Stimulated activated CD4-positive, alpha-beta T cell treated with anti-CD3 and anti-CD28 coated beads, Interleukin-2, amount 100 ng/mL, for 24 hours (primary cell): ENCODE measurements around the gene CCDC160.
"Not testable (repeated sequence)": the region's sequence is repeated elsewhere in the genome, so short reads cannot be mapped to it uniquely, and the experiment has no call there.

Source experiments
- DNase-seq, 2 donors: peaks; one replicate each; pipeline ENCODE4 v3.0.0-alpha.2; 2020

Gene CCDC160

GRCh38 chrX:134236626-134237614 is at the start of gene CCDC160:
CCDC160 (plus strand) TSS chrX:134237182; CDS start chrX:134244801, 7,619 bp downstream.
- DNase-seq, result peak in 1 of 2 donors; percentile 18

- DNase-seq, result no peak
Measured at GRCh38 chrX:134191281-134191680, 45.7 kb upstream of the CCDC160 start.

DNA sequence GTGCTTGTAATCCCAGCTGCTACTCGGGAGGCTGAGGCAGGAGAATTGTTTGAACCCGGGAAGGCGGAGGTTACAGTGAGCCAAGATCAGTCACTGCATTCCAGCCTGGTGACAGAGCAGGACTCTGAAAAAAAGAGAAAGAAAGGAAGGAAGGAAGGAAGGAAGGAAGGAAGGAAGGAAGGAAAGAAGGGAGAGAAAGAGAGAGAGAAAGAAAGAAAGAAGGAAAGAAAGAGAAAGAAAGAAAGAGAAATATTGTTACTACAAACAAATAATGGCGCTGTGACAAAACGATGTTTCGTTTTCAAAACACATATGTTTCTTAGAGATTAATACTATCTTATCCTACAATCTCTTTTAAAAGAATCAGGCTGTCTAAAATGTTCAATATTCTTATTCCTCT is 42.1 kb upstream of the CCDC160 start:
- no peak for DNase-seq

GRCh38 chrX:134202561-134202960 is 34.4 kb upstream of the CCDC160 start:
- no peak for DNase-seq

DNA sequence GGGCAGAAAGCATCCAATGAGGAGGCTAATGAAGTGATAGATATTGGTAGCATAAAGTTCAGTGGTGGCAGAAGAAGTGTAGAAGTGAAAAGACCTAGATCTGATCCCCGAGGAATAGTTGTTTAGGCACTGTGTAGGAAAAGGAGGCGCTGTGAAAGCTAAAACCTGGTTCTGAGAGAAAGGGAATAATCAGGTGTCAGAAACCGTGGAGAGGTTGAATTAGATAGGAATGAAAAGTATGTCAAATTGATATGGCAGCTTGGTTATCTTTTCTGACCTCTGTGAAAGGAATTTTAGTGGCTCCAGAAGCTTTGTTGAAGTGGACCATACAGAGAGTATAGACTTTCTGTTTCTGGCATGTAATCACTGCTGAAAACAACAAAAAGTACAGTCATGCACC is 30.8 kb upstream of the CCDC160 start:
- no peak for DNase-seq

- no peak for DNase-seq
Measured at GRCh38 chrX:134210465-134210864, 26.5 kb upstream of the CCDC160 start.

DNA sequence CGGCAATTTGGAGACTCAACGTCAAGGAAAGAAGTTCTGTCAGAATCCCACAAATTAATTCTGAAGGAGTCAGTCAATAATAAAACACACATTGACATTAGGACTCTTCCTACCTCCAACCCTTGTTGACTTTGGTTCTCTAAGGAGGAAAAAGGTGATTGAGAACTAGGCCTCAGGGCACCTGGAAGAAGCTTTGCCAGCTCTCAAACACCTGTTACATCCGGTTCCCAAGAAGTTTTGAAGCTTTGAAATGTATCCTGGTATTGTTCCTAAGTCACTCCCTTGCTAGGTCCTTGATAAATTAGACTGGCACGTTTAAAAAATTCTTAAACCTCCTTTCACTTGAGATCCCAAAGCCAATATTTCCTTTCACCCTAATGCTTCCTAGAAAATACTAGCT is 1.7 kb upstream of the CCDC160 start:
- no peak for DNase-seq

DNA sequence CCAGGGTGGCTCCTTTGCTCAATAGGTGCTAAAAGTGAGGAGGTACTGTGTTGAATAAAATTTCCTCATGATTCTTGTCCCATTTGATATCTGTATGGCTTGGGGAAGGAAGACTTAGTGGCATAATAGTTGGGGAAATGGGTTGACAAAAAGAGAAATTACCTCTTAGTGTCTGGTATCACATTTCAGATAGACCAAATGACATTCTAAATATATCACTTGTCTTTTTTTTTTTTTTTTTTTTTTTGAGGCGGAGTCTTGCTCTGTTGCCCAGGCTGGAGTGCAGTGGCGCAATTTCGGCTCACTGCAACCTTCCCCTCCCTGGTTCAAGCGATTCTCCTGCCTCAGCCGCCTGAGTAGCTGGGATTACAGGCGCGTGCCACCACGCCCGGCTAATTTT is 1.2 kb downstream of the CCDC160 start:
- not testable (repeated sequence) for DNase-seq

- no peak for DNase-seq
Measured at GRCh38 chrX:134239016-134239415, 2.0 kb downstream of the CCDC160 start.

DNA sequence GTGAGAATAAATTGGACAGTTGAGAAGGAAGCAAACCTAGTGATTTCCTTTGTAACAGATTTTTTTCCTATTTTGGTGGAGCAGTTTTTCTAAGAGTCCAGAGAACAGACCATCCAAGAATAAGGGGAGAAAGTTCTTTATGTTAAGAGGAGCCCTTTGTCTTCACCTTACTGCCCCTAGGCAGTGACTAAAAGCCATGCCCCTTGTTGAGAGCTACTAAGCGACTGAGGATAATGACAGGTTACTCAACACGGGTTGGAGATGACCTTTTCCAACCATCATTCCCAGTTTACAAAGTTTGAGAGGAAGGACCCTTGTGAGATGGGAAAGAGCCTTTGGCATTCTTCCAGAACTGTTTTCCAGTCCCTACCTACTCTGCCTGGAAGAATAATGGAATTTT is 3.2 kb downstream of the CCDC160 start:
- DNase-seq, result no peak

DNA sequence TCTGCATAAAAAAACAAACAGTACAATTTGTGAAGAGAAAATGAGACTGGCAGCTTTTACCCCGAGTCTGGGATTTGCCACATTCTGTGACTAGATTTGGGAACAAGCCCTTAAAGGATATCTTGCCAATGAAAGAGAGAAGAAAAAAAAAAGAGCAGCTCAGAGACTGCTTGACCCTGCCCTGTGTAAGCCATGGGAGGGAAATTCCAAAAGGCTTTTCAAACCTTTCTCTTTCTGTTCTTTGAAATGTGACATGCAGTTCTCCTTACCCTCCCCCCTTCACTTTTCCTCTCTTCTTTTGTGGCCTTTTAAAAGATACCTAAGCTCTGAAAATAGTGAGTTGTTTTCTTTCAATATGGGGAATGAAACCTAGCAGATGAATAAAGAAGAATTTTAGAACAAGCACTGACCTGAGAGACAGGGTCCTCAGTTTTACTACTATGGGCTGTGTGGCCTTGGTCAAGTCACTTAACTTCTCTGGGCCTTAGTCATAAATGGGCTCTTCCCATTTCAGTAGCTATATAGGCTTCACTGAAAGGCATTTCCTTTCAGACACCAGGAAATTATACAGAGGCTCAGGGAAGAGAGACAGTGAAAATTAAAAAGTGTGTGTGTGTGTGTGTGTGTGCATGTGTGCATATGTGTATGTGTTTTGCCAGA is 5.1 kb downstream of the CCDC160 start:
- no peak for DNase-seq

GRCh38 chrX:134244043-134244442 is 7.1 kb downstream of the CCDC160 start:
- no peak for DNase-seq

DNA sequence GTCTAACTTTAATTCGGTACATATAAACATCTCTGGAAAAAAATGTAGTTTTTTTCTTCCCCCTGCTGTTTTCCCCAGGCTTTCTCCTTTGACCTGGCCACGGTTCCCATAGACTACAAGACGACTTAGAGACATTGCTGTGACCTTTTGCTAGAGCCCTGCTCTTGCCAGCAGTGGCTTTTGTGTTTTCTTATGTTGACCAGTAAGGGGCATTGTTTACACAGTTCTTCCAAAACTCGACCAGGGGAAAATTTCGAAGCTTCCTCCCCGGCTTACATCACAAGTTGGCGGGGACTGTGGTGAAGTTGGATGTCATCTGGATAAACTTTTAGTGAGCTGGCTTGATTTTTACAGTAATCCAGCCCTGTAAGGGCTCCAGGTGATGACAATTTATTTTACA is 9.3 kb downstream of the CCDC160 start:
- no peak for DNase-seq

DNA sequence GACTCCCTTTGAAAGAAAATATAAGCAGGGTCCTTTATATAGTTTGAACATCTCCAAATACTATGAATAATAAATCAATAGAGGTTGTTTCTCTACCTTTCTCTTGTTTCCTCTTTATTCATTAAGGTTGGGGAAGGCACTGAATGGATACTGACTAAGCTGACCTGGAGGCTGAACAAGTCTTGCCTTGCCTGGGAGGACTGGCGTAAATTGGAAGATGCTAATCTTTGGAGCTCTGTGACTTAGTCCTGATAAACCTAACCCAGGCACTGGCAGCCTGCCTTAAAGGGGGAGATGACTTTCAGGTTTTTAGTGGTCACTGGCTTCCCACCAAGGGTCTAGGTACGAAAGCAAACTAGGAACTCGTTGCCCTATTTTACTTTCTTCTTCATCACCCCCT is 10.5 kb downstream of the CCDC160 start:
- DNase-seq, result no peak

DNA sequence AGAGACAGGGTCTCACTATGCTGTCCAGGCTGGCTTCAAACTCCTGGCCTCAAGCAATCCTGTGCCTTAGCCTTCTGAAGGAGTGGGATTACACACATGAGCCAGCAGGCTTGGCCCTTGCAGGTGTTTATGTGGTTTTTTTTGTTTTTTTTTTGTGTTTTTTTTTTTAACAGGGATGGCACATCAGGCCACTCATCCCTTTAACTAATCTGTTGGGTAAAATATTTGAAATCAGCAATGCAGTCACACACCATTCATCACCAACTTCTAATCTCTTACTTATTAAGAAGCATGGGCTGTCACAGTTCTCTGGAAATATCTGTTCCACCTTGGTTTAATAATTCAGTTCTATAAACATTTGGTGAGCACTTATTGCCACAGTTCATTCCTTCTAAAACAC is 12.3 kb downstream of the CCDC160 start:
- DNase-seq, result no peak

GRCh38 chrX:134251241-134251640 is 14.3 kb downstream of the CCDC160 start:
- DNase-seq, result no peak

GRCh38 chrX:134254511-134254910 is 17.5 kb downstream of the CCDC160 start:
- DNase-seq, result no peak

DNA sequence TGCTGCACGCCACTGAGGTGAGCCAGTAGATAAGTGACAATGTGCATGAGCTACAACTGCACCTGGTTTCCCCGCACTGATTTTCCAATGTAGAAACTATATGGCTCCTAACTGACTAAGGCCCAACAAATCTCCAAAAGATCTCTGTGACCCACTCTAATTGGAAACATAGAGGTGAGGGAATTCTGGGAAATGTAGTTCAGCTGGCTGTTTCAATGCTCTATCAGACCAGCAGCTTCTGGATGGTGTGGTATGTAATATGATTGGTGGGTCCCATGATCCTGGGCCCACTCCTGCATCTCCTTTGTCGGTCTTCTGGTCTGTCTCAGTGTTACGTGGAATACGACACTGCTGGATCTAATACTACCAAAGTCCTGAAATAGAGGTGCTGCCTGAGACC is 18.6 kb downstream of the CCDC160 start:
- DNase-seq, result no peak

DNA sequence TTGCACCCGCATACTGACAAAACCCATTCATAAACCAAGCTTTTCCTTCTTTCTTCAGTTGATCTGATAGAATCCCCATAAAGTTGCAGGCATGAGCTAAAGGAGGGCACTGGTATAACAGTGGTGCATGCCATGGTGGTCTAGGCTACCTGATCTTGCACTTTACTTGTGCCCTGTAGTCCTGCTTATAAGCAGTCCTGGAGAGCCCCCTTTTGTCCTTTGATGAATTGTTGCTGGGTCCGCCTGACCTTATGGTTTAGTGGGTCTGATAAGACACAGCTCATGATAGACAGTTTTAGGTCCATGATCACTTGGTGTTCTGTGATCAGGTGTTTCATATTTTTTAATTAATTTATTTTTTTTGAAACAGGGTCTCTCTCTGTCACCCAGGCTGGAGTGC is 19.7 kb downstream of the CCDC160 start:
- no peak for DNase-seq

DNA sequence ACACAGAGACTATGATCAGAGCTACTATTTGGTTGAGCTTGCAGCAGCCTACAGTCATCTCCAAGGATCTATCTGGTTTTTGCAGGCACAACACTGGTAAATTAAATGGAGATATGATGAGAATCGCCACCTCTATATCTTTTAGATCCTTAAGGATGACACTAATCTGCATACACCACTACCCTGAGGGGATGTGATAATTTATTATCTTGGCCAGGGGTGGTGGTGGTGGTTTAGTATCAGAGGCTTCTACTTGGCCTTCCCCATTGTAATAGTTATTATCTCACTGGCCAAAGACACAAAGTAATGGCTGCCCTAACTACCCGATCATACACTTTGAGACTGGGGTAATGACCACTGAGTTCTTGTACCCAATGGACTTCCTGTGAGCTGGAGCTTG is 21.2 kb downstream of the CCDC160 start:
- DNase-seq, result no peak

DNA sequence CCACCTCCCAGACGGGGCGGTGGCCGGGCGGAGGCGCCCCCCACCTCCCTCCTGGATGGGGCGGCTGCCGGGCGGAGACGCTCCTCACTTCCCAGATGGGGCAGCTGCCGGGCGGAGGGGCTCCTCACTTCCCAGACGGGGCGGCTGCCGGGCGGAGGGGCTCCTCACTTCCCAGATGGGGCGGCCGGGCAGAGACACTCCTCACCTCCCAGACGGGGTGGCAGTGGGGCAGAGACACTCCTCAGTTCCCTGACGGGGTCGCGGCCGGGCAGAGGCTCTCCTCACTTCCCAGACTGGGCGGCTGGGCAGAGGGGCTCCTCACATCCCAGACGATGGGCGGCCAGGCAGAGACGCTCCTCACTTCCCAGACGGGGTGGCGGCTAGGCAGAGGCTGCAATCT is 49.0 kb downstream of the CCDC160 start:
- not testable (repeated sequence) for DNase-seq

DNA sequence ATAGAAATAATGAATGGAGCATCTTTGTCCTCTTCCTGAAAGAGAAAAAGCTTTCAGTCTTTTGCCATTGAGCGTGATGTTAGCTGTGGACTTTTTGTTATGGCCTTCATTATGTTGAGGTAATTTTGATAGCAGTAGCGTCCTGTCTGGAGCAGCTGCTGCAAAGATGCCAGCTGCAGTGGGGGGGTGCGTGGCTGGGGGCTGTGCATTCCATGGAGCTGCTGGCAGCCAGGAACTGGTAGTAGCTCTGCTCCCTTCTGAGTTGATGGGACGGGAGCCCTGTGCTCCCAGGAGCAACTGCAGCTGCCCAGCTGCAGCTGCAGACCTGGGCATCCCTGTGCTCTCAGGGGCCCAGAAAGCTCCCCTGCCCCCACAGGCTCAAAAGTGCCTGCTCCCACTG is 50.4 kb downstream of the CCDC160 start:
- DNase-seq, result no peak

DNA sequence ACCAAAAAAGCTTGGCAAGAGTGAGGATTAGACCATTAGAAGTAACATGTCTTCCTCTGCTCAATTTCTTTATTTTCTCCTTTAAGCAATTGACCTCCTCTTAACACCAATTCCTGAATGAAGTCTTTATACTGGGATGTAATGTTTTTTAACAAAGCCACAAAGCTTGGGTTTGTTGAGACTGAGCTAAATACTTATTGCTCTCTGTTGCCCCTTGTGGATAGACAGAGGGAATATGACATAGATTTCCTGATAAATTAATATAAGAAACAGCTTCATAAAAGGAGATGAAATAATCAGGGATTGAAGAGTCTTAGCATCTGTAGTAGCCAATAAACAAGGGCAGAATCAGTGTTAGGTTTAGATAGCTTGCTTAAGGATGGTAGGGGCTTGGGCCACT is 57.6 kb downstream of the CCDC160 start:
- DNase-seq, result no peak
